ENCODE data around the gene GPC5.

Gene GPC5

GRCh38 chr13:91539286-91540157 lies 141.1 kb downstream of the GPC5 start:
- ChIA-PET POLR2A (no interaction called here), CTCF (interaction anchor here (0.5 to 0.6 kb wide), 2 partner anchors 126 to 1274 kb away, joined by 3 read pairs; no protein-coding TSS in a partner anchor)
- Histone ChIP-seq H3K9me3 (ENCODE audit: control insufficient read depth, insufficient read depth, low read depth, low read length) (no peaks in the 10 kb centered on the region), H3K27ac (ENCODE audit: extremely low read depth, low read depth, low read length) (no peak overlapping the region), H3K36me3 (ENCODE audit: control insufficient read depth in 2 of 2, insufficient read depth in 1 of 2, low read length in 2 of 2) (no peaks in the 10 kb centered on the region), H3K4me3 (ENCODE audit: low read depth, low read length) (no peak overlapping the region), H3K4me1 (ENCODE audit: control insufficient read depth, insufficient read depth, low read length) (no peaks in the 10 kb centered on the region)
- TF ChIP-seq ZNF621 (tag by site-specific recombination; IDR thresholded peaks at IDR 0.05) (no peak), ZSCAN4 (tag by site-specific recombination; IDR thresholded peaks at IDR 0.05) (no peak), ZNF140 (tag by site-specific recombination; IDR thresholded peaks at IDR 0.05) (no peak), ZNF544 (tag by site-specific recombination; IDR thresholded peaks at IDR 0.05) (no peak), ZNF600 (tag by site-specific recombination; IDR thresholded peaks at IDR 0.05) (no peak), ZNF341 (tag by site-specific recombination; IDR thresholded peaks at IDR 0.05; ENCODE audit: low read depth) (no peak), ZNF148 (tag by site-specific recombination; IDR thresholded peaks at IDR 0.05; ENCODE audit: borderline replicate concordance) (no peak), YY2 (tag by site-specific recombination; IDR thresholded peaks at IDR 0.05) (no peak), ZNF423 (tag by site-specific recombination; IDR thresholded peaks at IDR 0.05) (no peak), ZFP41 (tag by site-specific recombination; IDR thresholded peaks at IDR 0.05; ENCODE audit: borderline replicate concordance) (no peak), ZSCAN23 (tag by site-specific recombination; IDR thresholded peaks at IDR 0.05) (no peak), ZNF624 (tag by site-specific recombination; IDR thresholded peaks at IDR 0.05) (no peak)
- TF ChIP-seq, protein P1, sequence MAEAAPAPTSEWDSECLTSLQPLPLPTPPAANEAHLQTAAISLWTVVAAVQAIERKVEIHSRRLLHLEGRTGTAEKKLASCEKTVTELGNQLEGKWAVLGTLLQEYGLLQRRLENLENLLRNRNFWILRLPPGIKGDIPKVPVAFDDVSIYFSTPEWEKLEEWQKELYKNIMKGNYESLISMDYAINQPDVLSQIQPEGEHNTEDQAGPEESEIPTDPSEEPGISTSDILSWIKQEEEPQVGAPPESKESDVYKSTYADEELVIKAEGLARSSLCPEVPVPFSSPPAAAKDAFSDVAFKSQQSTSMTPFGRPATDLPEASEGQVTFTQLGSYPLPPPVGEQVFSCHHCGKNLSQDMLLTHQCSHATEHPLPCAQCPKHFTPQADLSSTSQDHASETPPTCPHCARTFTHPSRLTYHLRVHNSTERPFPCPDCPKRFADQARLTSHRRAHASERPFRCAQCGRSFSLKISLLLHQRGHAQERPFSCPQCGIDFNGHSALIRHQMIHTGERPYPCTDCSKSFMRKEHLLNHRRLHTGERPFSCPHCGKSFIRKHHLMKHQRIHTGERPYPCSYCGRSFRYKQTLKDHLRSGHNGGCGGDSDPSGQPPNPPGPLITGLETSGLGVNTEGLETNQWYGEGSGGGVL (tag by site-specific recombination; IDR thresholded peaks at IDR 0.05): no peak

GRCh38 chr13:91540158-91540736 lies 141.8 kb downstream of the GPC5 start:
- POLR2A ChIA-PET: no interaction called here
- TF ChIP-seq ZNF266 (tag by site-specific recombination; IDR thresholded peaks at IDR 0.05; ENCODE audit: low read depth): no peak
- no peak for TF ChIP-seq ZNF701 (tag by site-specific recombination; IDR thresholded peaks at IDR 0.05)
- TF ChIP-seq GLI4 (tag by site-specific recombination; IDR thresholded peaks at IDR 0.05): no peak
- TF ChIP-seq MZF1 (tag by site-specific recombination; IDR thresholded peaks at IDR 0.05; ENCODE audit: borderline replicate concordance): no peak
- TF ChIP-seq YY2 (tag by site-specific recombination; IDR thresholded peaks at IDR 0.05): no peak
- no peak for TF ChIP-seq ZNF548 (tag by site-specific recombination; IDR thresholded peaks at IDR 0.05)
- CTCF ChIA-PET: interaction anchor here (0.5 to 0.6 kb wide), 2 partner anchors 127 to 1275 kb away, joined by 3 read pairs; no protein-coding TSS in a partner anchor

More at GRCh38 chr13:91540158-91540736, 141.8 kb downstream of the GPC5 start:
- H3K27ac ChIP-seq (ENCODE audit: extremely low read depth, low read depth, low read length): no peak overlapping the region
- H3K9me3 ChIP-seq (ENCODE audit: control insufficient read depth, insufficient read depth, low read depth, low read length): no peaks in the 10 kb centered on the region
- H3K4me1 ChIP-seq (ENCODE audit: control insufficient read depth, insufficient read depth, low read length): no peaks in the 10 kb centered on the region
- no peak overlapping the region for H3K4me3 ChIP-seq (ENCODE audit: low read depth, low read length)
- H3K36me3 ChIP-seq (ENCODE audit: control insufficient read depth in 2 of 2, insufficient read depth in 1 of 2, low read length in 2 of 2): no peaks in the 10 kb centered on the region

All from HEK293 (cell line).